Renal cortical epithelial cell (primary cell): ENCODE data around the gene CHID1. TPM values are rescaled to one million over a fixed set of nuclear protein-coding genes. Genes with fewer than 3 reads are reported as not detected.

Experiments
- DNase-seq: peaks from one replicate; pipeline ENCODE4 v3.0.0-alpha.2; 2011; ENCODE audit warnings: low read depth
- total RNA-seq: library from RNA; depleted of rRNA; stranded (reverse); fragments of >200 nt; gene quantifications from 2 replicates; pipeline ENCODE4 v1.2.3, GENCODE V29; 2014

CHID1 gene
- total RNA-seq, 1 donor from 2014 or later, result 83.9 TPM

- DNase-seq, result no peak
Measured at GRCh38 chr11:864898-865297, 45.7 kb downstream of the CHID1 start.

GRCh38 chr11:863910-864827 lies 46.4 kb downstream of the CHID1 start:
- DNase-seq, result no peak

- DNase-seq, result peak; percentile 41
Measured at GRCh38 chr11:863023-863909, 47.3 kb downstream of the CHID1 start.

GRCh38 chr11:862696-863022 lies 48.0 kb downstream of the CHID1 start:
- DNase-seq, result no peak

- DNase-seq, result no peak
Measured at GRCh38 chr11:862081-862661, 48.4 kb downstream of the CHID1 start.

- no peak for DNase-seq
Measured at GRCh38 chr11:861105-861479, 49.5 kb downstream of the CHID1 start.

GRCh38 chr11:860234-861104 lies 50.1 kb downstream of the CHID1 start:
- no peak for DNase-seq

GRCh38 chr11:859394-860131 lies 51.0 kb downstream of the CHID1 start:
- peak; percentile 70 for DNase-seq

GRCh38 chr11:858762-859339 lies 51.8 kb downstream of the CHID1 start:
- no peak for DNase-seq

GRCh38 chr11:858053-858761 lies 52.4 kb downstream of the CHID1 start:
- no peak for DNase-seq

GRCh38 chr11:856397-856796 lies 54.2 kb downstream of the CHID1 start:
- DNase-seq, result no peak

GRCh38 chr11:855796-856195 lies 54.8 kb downstream of the CHID1 start:
- DNase-seq, result no peak

GRCh38 chr11:855330-855674 lies 55.3 kb downstream of the CHID1 start:
- no peak for DNase-seq

- no peak for DNase-seq
Measured at GRCh38 chr11:854601-855329, 55.8 kb downstream of the CHID1 start.

- no peak for DNase-seq
Measured at GRCh38 chr11:853682-854448, 56.7 kb downstream of the CHID1 start.

- no peak for DNase-seq
Measured at GRCh38 chr11:852762-853161, 57.8 kb downstream of the CHID1 start.

- no peak for DNase-seq
Measured at GRCh38 chr11:850775-851763, 59.5 kb downstream of the CHID1 start.
